Mucosa of descending colon (tissue), 3 donors: ENCODE results near the gene MED1. TPM values are rescaled to one million over a fixed set of nuclear protein-coding genes. Genes with fewer than 3 reads are reported as not detected.

Source experiments
- ATAC-seq: fragments of 200-7000 bp; cut with Tn5 transposase; one replicate; pipeline ENCODE4 v1.9.1; 2020; ENCODE audit warnings: mild to moderate bottlenecking, moderate library complexity
- DNase-seq, 3 donors: peaks; one replicate each; pipeline ENCODE4 v3.0.0-alpha.2; 2020
- H3K36me3 ChIP-seq: fragments of 200-600 bp; one replicate; pipeline ENCODE4 v1.8.0; 2021; ENCODE audit warnings: low read depth, mild to moderate bottlenecking
- H3K4me1 ChIP-seq: fragments of 200-600 bp; one replicate; pipeline ENCODE4 v1.8.0; 2021; ENCODE audit warnings: low read depth, mild to moderate bottlenecking
- H3K4me3 ChIP-seq: fragments of 200-600 bp; one replicate; pipeline ENCODE4 v1.8.0; 2021; ENCODE audit warnings: mild to moderate bottlenecking
- H3K9me3 ChIP-seq: fragments of 200-600 bp; one replicate; pipeline ENCODE4 v1.8.0; 2021; ENCODE audit warnings: mild to moderate bottlenecking
- intact Hi-C, 2 donors: fragments of 100-400 bp; cut with DNase I in 1 of 2; cut with micrococcal nuclease in 1 of 2; formaldehyde crosslinking; loops; one replicate each; pipeline versions ENCODE4 v1.11.0 to v1.11.1; 2022; cut with DNase I, micrococcal nuclease
- total RNA-seq, 3 donors: library from RNA; stranded (reverse); fragmentation: NEBNext Ultra II Directional in 2 of 3; extraction: Animal tissue kit (Norgen Biotek cat#: 25700) in 2 of 3; gene quantifications; one replicate each; pipeline versions ENCODE4 v1.2.1 to v1.2.4, GENCODE V29; 2021 to 2023
- TF ChIP-seq, protein P1 (sequence below): fragments of 200-600 bp; IDR thresholded peaks from one replicate; pipeline ENCODE4 v1.8.0; 2022; ENCODE audit warnings: antibody characterized with exemption, mild to moderate bottlenecking
- donor health status: DM: no; HTN: no; CAD: no; lungs with moderate emphysema.
- donor health status: DM: no; HTN: no; CAD: no.
- donor health status: DM: no; HTN: yes; CAD: no.

Gene MED1
- total RNA-seq, 3 donors from 2014 or later, result 23.8 to 36.4 (median 27.6) TPM

DNA sequence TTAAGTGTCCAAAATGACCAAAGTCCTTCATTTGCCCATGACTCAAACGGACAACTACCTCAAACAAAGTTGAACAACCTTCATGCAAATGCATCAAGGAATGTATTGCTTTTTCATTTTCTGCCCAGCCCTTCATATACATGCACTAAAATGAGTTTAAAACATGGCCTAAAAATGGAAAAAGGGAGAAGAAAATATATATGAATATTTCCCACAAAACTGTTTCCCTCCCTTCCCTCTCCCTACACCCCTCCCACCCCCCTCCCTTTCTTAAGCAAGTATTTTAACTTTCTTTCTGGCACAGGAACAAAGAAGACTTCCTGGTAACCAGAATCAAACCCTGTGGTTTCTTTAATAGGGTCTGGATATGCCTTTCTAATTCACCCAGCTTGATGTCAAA is 44.1 kb downstream of the MED1 start:
- Histone ChIP-seq H3K36me3 (no peaks in the 10 kb centered on the region), H3K4me3 (no peak overlapping the region), H3K9me3 (no peaks in the 10 kb centered on the region), H3K4me1 (no peaks in the 10 kb centered on the region)
- ATAC-seq (no peak), DNase-seq (no peak)
- TF ChIP-seq, protein P1, sequence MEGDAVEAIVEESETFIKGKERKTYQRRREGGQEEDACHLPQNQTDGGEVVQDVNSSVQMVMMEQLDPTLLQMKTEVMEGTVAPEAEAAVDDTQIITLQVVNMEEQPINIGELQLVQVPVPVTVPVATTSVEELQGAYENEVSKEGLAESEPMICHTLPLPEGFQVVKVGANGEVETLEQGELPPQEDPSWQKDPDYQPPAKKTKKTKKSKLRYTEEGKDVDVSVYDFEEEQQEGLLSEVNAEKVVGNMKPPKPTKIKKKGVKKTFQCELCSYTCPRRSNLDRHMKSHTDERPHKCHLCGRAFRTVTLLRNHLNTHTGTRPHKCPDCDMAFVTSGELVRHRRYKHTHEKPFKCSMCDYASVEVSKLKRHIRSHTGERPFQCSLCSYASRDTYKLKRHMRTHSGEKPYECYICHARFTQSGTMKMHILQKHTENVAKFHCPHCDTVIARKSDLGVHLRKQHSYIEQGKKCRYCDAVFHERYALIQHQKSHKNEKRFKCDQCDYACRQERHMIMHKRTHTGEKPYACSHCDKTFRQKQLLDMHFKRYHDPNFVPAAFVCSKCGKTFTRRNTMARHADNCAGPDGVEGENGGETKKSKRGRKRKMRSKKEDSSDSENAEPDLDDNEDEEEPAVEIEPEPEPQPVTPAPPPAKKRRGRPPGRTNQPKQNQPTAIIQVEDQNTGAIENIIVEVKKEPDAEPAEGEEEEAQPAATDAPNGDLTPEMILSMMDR, result no peak
- intact Hi-C loops, result loop anchor here in 1 of 2 donors (10.0 kb wide), 1 partner anchor 122 kb away; no protein-coding TSS in a partner anchor

DNA sequence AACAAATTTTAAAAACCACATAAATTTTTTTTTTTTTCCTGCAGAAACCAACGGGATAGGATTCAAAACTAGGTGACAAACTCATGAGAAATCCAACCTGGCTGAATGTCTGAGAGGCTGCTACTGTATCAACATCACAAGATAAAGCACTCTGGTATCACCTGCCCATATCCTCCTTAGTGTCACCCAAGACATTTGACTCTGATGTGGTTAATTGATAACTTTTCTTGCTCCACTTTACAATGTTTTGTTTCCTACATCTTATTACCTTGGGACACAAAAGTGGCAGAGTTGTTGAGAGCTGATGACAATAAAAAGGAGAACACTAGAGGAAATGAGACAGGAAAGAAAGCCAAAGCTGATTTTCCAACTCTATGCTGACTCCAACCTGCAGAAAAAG is 45.6 kb downstream of the MED1 start:
- Histone ChIP-seq H3K4me3 (no peak overlapping the region), H3K4me1 (peaks cover 3% of the 10 kb centered on the region), H3K36me3 (no peaks in the 10 kb centered on the region), H3K9me3 (no peaks in the 10 kb centered on the region)
- intact Hi-C loops, result loop anchor here in 1 of 2 donors (10.0 kb wide), 1 partner anchor 121 kb away; no protein-coding TSS in a partner anchor
- no peak for DNase-seq
- ATAC-seq, result no peak
- TF ChIP-seq, protein P1, result no peak

DNA sequence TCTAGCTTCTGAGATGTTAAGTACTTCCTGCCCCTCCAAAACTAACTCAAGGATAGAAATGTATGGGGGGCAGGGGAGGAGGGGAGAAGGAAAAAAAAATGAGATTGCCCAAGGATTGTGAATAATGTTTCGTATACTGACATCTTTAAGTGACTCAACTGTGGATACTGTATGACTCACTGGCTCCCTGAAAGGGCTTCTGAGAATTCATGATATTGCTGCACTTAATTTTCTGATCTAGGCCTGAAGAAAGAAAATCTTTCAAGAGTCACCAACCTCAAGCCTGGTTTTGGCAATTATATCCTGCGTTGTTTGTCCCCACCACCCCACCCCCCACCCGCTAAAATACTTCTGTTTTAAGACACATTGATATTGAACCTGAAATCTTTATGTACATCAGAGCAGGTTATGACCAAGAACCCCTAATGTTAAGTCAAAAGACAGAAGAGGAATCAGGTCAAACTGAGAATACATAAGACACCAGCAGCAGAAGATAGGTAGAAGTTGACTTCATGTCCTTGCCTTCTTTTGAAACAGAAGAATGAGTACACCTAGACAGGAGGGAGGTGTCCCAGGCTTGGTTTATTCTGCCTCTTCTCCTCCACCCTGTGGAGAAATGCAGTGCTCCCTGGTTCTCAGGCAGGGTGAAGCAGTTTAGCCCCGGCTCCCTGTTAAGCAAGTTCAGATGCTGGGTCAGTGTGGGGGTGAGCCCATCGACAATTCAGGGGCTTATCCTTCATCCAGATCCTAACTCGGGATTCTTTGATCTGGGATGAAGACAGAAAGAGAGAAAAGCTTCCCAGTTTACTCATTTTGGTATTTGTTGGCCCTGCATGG is 46.3 kb downstream of the MED1 start:
- DNase-seq (no peak), ATAC-seq (no peak)
- Histone ChIP-seq H3K4me3 (no peak overlapping the region), H3K4me1 (peaks cover 10% of the 10 kb centered on the region), H3K9me3 (no peaks in the 10 kb centered on the region), H3K36me3 (no peaks in the 10 kb centered on the region)
- TF ChIP-seq, protein P1, result no peak
- intact Hi-C loops, result loop anchor here in 1 of 2 donors (10.0 kb wide), 1 partner anchor 120 kb away; no protein-coding TSS in a partner anchor

DNA sequence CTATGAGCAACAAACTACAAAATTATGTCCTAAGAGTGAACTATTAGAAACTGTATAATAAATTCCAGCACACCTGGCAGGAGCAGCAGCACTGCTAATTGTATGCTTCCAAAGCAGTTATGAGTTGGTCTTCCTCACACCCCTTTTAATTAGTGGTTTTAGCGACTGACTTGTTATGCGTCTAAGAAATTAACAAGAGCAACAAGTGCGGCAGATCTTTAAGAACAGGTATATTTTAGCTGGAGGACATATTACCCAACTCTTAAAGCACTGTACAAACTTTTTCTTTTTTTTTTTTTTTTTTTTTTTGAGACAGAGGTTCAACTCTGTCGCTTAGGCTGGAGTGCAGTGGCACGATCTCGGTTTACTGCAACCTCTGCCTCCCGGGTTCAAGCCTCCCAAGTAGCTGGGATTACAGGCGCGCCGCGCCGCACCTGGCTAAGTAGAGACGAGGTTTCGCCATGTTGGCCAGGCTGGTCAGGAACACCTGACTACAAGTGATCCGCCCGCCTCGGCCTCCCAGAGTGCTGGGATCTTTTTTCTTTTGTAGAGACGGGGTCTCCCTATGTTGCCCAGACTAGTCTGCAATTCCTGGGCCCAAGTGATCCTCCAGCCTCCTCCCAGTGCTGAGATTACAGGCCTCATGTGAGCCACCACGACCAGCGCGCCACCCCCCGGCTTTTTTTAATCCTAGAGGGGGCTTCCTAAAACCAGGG is 48.0 kb downstream of the MED1 start:
- ATAC-seq (no peak), DNase-seq (peak; percentile 9 to 61 (median 33))
- H3K36me3 ChIP-seq, result no peaks in the 10 kb centered on the region
- TF ChIP-seq, protein P1, result no peak
- peaks cover 17% of the 10 kb centered on the region for H3K4me1 ChIP-seq
- intact Hi-C loops, result loop anchor here in 1 of 2 donors (10.0 kb wide), 1 partner anchor 118 kb away; no protein-coding TSS in a partner anchor
- no peak overlapping the region for H3K4me3 ChIP-seq
- H3K9me3 ChIP-seq, result no peaks in the 10 kb centered on the region

DNA sequence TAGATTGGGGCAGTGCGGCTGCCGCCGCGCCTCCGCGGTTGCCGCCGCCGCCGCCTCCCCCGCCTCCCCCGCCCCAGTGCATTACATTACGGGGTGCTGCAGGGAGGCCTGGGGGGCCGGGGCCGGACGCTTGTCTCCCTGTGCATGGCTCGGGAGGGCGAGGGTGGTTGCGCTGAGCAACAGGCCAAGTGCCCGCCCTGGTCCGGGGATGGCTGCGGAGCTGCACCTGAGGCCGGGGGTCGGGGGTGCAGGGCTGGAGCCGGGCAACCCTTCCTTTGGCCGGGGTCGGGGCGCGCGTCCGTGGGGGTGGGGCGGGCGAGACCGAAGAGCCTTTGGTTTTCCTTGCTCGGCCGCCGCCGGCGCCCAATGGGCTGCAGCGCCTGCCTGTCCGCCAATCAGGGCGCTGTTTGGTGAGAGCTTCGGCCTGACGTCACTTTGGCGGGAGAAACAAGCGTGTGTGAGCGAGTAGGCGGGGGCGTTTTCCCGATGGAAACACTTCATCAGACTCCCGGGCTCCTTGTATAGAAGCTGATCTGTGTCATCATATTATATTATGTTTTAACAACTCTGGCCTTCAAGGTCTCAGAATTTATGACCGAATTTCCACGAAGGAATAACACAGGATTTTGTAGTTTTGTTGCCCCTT is 48.7 kb downstream of the MED1 start:
- TF ChIP-seq, protein P1, result no peak
- peak; percentile 93 to 97 (median 95) for DNase-seq
- H3K4me1 ChIP-seq, result peaks cover 17% of the 10 kb centered on the region
- peak; percentile 86 for ATAC-seq
- H3K4me3 ChIP-seq, result peak overlapping the region; percentile 86
- intact Hi-C loops, result loop anchor here in 1 of 2 donors (10.0 kb wide), 1 partner anchor 118 kb away; no protein-coding TSS in a partner anchor
- H3K9me3 ChIP-seq, result no peaks in the 10 kb centered on the region
- no peaks in the 10 kb centered on the region for H3K36me3 ChIP-seq
